HCT116 (cell line): ENCODE results near the gene NOA1. TPM values are rescaled to one million over a fixed set of nuclear protein-coding genes. Genes with fewer than 3 reads are reported as not detected.

Experiments
- ATAC-seq: fragments of 200-7000 bp; cut with Tn5 transposase; 2 replicates; pipeline ENCODE4 v1.9.1; 2020; ENCODE audit warnings: mild to moderate bottlenecking, moderate library complexity
- BruUV-seq: library from RNA; stranded (reverse); fragments of 400-500 nt; replicated peaks from 2 replicates; lab custom pipeline; 2021; lab: Mats Ljungman, UMichigan
- CTCF ChIA-PET: fragments of 300-600 bp; sonication (Branson Sonifier 250); formaldehyde crosslinking; loops from one replicate; lab custom pipeline; 2021; ENCODE audit warnings: antibody characterized with exemption; lab: Charles Lee
- POLR2A ChIA-PET: fragments of 300-600, 350-600 bp; sonication (Branson Sonifier 250); formaldehyde crosslinking; loops from one replicate; lab custom pipeline; 2021; ENCODE audit warnings: antibody characterized with exemption; lab: Charles Lee
- RAD21 ChIA-PET, 2 experiments: fragments of 300-600 bp; sonication (Branson Sonifier 250); formaldehyde crosslinking; loops; one replicate each; lab custom pipeline; 2023; ENCODE audit warnings: low total read pairs in 2 of 2; ENCODE audit not compliant: uncharacterized antibody in 2 of 2, unreplicated experiment in 2 of 2, low non-redundant PET in 1 of 2; lab: Charles Lee
- DNase-seq: peaks from one replicate; pipeline ENCODE4 v3.0.0-alpha.2; 2010; ENCODE audit warnings: low read depth, low spot score
- H2AFZ ChIP-seq: fragments of 200-600 bp; shearing (Covaris generic), sonication (generic); 2 replicates; pipeline ENCODE4 v1.6.1; 2017; ENCODE audit warnings: low read depth, mixed run types, mixed read lengths, antibody characterized with exemption, low read length; ENCODE audit not compliant: poor library complexity, severe bottlenecking
- H3K27ac ChIP-seq: 2 replicates; pipeline ENCODE4 v1.5.1; 2012; ENCODE audit warnings: low read depth, low read length
- H3K27me3 ChIP-seq: fragments of 200-600 bp; sonication (generic); 2 replicates; pipeline ENCODE4 v1.6.1; 2016; ENCODE audit warnings: mixed run types, low read length, mixed read lengths; ENCODE audit not compliant: insufficient read depth
- H3K36me3 ChIP-seq, 2 experiments: fragments of 200-500 bp in 1 of 2; fragments of 200-600 bp in 1 of 2; sonication (Bioruptor generic) in 1 of 2; sonication (generic) in 1 of 2; 2 replicates each; pipeline versions ENCODE4 v1.5.1 to v1.6.1; 2014 to 2016; ENCODE audit warnings: low read length in 2 of 2, inconsistent platforms in 1 of 2, mixed read lengths in 1 of 2, mixed run types in 1 of 2; ENCODE audit not compliant: insufficient read depth in 2 of 2, control insufficient read depth in 1 of 2
- H3K4me1 ChIP-seq, 2 experiments: fragments of 200-600 bp in 1 of 2; sonication (generic) in 1 of 2; 2 replicates each; pipeline versions ENCODE4 v1.5.1 to v1.6.1; 2012 to 2017; ENCODE audit warnings: low read length in 2 of 2, inconsistent platforms in 1 of 2, mild to moderate bottlenecking in 1 of 2, mixed read lengths in 1 of 2, mixed run types in 1 of 2, moderate library complexity in 1 of 2; ENCODE audit not compliant: insufficient read depth in 2 of 2, control insufficient read depth in 1 of 2
- H3K4me2 ChIP-seq: fragments of 200-600 bp; sonication (generic); 2 replicates; pipeline ENCODE4 v1.6.1; 2017; ENCODE audit warnings: mixed run types, low read length, mixed read lengths
- H3K4me3 ChIP-seq, 2 experiments: fragments of 200-600 bp in 1 of 2; sonication (generic) in 1 of 2; replicated peaks in 1 of 2; 2 replicates each; pipeline ENCODE4 v1.5.1; 2011 to 2016; ENCODE audit warnings: low read length in 2 of 2, control low read depth in 1 of 2, low read depth in 1 of 2, mild to moderate bottlenecking in 1 of 2, mixed read lengths in 1 of 2, mixed run types in 1 of 2
- H3K79me2 ChIP-seq: fragments of 200-600 bp; sonication (generic); 2 replicates; pipeline ENCODE4 v1.6.1; 2017; ENCODE audit warnings: mild to moderate bottlenecking, mixed run types, low read length, moderate library complexity, mixed read lengths; ENCODE audit not compliant: insufficient read depth
- H3K9ac ChIP-seq: fragments of 200-600 bp; sonication (generic); 2 replicates; pipeline ENCODE4 v1.6.1; 2016; ENCODE audit warnings: low read length, mixed read lengths
- H3K9me2 ChIP-seq: fragments of 200-600 bp; sonication (generic), shearing (Covaris generic); 2 replicates; pipeline ENCODE4 v1.6.1; 2017; ENCODE audit warnings: mixed run types, mild to moderate bottlenecking, moderate library complexity; ENCODE audit not compliant: insufficient read depth
- H3K9me3 ChIP-seq, 2 experiments: fragments of 200-500 bp in 1 of 2; fragments of 200-600 bp in 1 of 2; sonication (Bioruptor generic) in 1 of 2; sonication (generic) in 1 of 2; 2 replicates each; pipeline ENCODE4 v1.6.1; 2014 to 2017; ENCODE audit warnings: low read length in 2 of 2, mixed read lengths in 2 of 2, inconsistent platforms in 1 of 2, low read depth in 1 of 2, mild to moderate bottlenecking in 1 of 2, mixed run types in 1 of 2, moderate library complexity in 1 of 2; ENCODE audit not compliant: control insufficient read depth in 1 of 2, insufficient read depth in 1 of 2
- H4K20me1 ChIP-seq: fragments of 200-600 bp; sonication (generic), shearing (Covaris generic); 2 replicates; pipeline ENCODE4 v1.6.1; 2017; ENCODE audit warnings: mixed run types, mild to moderate bottlenecking, moderate library complexity; ENCODE audit not compliant: insufficient read depth
- CBX3 ChIP-seq: IDR thresholded peaks from 2 replicates; pipeline ENCODE4 v1.6.1; 2012; ENCODE audit warnings: low read depth
- CEBPB ChIP-seq: IDR thresholded peaks from 2 replicates; pipeline ENCODE4 v1.6.1; 2012; ENCODE audit warnings: low read depth
- EGR1 ChIP-seq: IDR thresholded peaks from 2 replicates; pipeline ENCODE4 v1.6.1; 2012; ENCODE audit warnings: low read depth
- EZH2 ChIP-seq: fragments of 200-600 bp; sonication (generic); IDR thresholded peaks from 2 replicates; pipeline ENCODE4 v1.6.1; 2017; ENCODE audit warnings: antibody characterized with exemption, mixed run types
- POLR2A ChIP-seq: IDR thresholded peaks from 2 replicates; pipeline ENCODE4 v1.7.0; 2011; ENCODE audit warnings: borderline replicate concordance; ENCODE audit not compliant: insufficient read depth, insufficient read length; ENCODE audit errors: extremely low read depth
- POLR2AphosphoS5 ChIP-seq: IDR thresholded peaks from 2 replicates; pipeline ENCODE4 v1.6.1; 2011; ENCODE audit warnings: mild to moderate bottlenecking, low read depth, low read length, moderate library complexity
- RAD21 ChIP-seq: IDR thresholded peaks from 2 replicates; pipeline ENCODE4 v1.6.1; 2012; ENCODE audit warnings: low read depth, mild to moderate bottlenecking
- SIN3A ChIP-seq: IDR thresholded peaks from 2 replicates; pipeline ENCODE4 v1.6.1; 2012; ENCODE audit warnings: low read depth
- SP1 ChIP-seq: IDR thresholded peaks from 2 replicates; pipeline ENCODE4 v1.6.1; 2012; ENCODE audit warnings: low read depth
- TCF7L2 ChIP-seq: IDR thresholded peaks from 2 replicates; pipeline ENCODE4 v1.7.0; 2011; ENCODE audit warnings: borderline replicate concordance, inconsistent platforms; ENCODE audit not compliant: insufficient read depth, insufficient read length; ENCODE audit errors: extremely low read depth
- YY1 ChIP-seq: IDR thresholded peaks from 2 replicates; pipeline ENCODE4 v1.6.1; 2011; ENCODE audit warnings: low read length, low read depth, moderate library complexity, mild to moderate bottlenecking; ENCODE audit not compliant: insufficient replicate concordance; ENCODE audit errors: extremely low read depth
- ZNF274 ChIP-seq: fragments of 200-500 bp; sonication (Bioruptor generic); IDR thresholded peaks from 2 replicates; pipeline ENCODE4 v1.6.1; 2014; ENCODE audit warnings: mild to moderate bottlenecking, low read depth, low read length, inconsistent platforms
- intact Hi-C: fragments of 100-400 bp; cut with micrococcal nuclease; formaldehyde crosslinking; loops from 2 replicates; pipeline ENCODE4 v1.10.0; 2022
- total RNA-seq: library from RNA; stranded (reverse); gene quantifications from one replicate; pipeline ENCODE4 v1.2.1, GENCODE V29; 2021; ENCODE audit not compliant: unreplicated experiment
- TF ChIP-seq, protein P1 (sequence below): IDR thresholded peaks from 2 replicates; pipeline ENCODE4 v1.6.1; 2011; ENCODE audit warnings: mild to moderate bottlenecking, low read length, moderate library complexity; ENCODE audit not compliant: insufficient replicate concordance; ENCODE audit errors: extremely low read depth
- TF ChIP-seq, protein P2 (sequence below): IDR thresholded peaks from 2 replicates; pipeline ENCODE4 v1.6.1; 2012

The NOA1 gene
- total RNA-seq, 1 experiment from 2014 or later: 38.4 TPM

DNA sequence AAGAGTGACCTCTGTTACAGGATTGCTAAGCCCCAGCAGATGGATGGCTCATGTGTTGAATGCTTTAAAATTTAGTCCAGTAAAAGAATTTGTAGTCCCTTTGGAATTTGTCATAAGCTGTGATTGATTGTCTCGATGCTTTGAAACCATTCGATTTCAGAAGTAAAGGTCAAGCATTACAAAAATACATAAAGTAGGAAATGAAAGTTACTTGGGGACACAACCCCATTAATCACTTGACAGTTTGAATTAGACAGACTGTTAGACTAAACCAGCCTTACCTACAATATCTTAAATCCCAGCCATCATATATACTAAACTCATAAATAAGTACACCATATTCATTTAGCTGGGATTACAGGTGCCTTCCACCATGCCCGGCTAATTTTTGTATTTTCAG, 63.1 kb downstream of the NOA1 start:
- Histone ChIP-seq H3K4me1 (peaks cover 7 to 8% of the 10 kb centered on the region in 2 experiments), H3K9ac (no peak overlapping the region), H3K9me3 (no peaks in the 10 kb centered on the region), H2AFZ (no peak overlapping the region), H4K20me1 (peaks cover 2% of the 10 kb centered on the region; the same call in 1 of the 2 replicates), H3K36me3 (0 out of 4 replicates have a peak, but pooled peaks cover 0 to 13% of the 10 kb centered on the region in 2 experiments), H3K4me3 (no peak overlapping the region), H3K79me2 (peaks cover 96% of the 10 kb centered on the region), H3K4me2 (no peak overlapping the region), H3K9me2 (no peaks in the 10 kb centered on the region), H3K27me3 (no peaks in the 10 kb centered on the region), H3K27ac (no peak overlapping the region)
- TF ChIP-seq, protein P1, sequence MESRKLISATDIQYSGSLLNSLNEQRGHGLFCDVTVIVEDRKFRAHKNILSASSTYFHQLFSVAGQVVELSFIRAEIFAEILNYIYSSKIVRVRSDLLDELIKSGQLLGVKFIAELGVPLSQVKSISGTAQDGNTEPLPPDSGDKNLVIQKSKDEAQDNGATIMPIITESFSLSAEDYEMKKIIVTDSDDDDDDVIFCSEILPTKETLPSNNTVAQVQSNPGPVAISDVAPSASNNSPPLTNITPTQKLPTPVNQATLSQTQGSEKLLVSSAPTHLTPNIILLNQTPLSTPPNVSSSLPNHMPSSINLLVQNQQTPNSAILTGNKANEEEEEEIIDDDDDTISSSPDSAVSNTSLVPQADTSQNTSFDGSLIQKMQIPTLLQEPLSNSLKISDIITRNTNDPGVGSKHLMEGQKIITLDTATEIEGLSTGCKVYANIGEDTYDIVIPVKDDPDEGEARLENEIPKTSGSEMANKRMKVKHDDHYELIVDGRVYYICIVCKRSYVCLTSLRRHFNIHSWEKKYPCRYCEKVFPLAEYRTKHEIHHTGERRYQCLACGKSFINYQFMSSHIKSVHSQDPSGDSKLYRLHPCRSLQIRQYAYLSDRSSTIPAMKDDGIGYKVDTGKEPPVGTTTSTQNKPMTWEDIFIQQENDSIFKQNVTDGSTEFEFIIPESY: no peak
- no peak for TF ChIP-seq YY1
- no peak for TF ChIP-seq TCF7L2
- no peak for TF ChIP-seq CEBPB
- TF ChIP-seq CBX3: no peak
- TF ChIP-seq POLR2AphosphoS5: no peak
- TF ChIP-seq SIN3A: no peak
- no peak for TF ChIP-seq EZH2
- no peak for TF ChIP-seq ZNF274
- TF ChIP-seq, protein P2, sequence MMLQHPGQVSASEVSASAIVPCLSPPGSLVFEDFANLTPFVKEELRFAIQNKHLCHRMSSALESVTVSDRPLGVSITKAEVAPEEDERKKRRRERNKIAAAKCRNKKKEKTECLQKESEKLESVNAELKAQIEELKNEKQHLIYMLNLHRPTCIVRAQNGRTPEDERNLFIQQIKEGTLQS: no peak
- no peak for TF ChIP-seq RAD21
- no peak for TF ChIP-seq SP1
- no peak for TF ChIP-seq EGR1
- TF ChIP-seq POLR2A: no peak
- ChIA-PET CTCF (no interaction called here), RAD21 (no interaction called here), POLR2A (no interaction called here)
- BruUV-seq: no TSS peak
- DNase-seq: no peak
- intact Hi-C loops: no loop called here
- no peak for ATAC-seq

Other genes with a start within 250 kb of the NOA1 start
- gene SPINK2, start 155.9 kb downstream of the NOA1 start, total RNA-seq: 2.4 TPM
- 42.6 TPM for gene REST, start 69.7 kb downstream of the NOA1 start, total RNA-seq
- 129 TPM for gene POLR2B, start 1.3 kb upstream of the NOA1 start, total RNA-seq
- gene IGFBP7, start 132.8 kb upstream of the NOA1 start, total RNA-seq: 0.91 TPM